IPS DF 6.9 (cell line): Measurements from ENCODE around the gene HTR1B.

Experiments
- DNase-seq: peaks from one replicate; pipeline ENCODE4 v3.0.0-alpha.2; 2013; ENCODE audit warnings: low read depth, low spot score
- H3K27ac ChIP-seq: one replicate; pipeline ENCODE4 v1.5.1; 2013; ENCODE audit warnings: low read length, control low read depth
- H3K27me3 ChIP-seq: 2 replicates; pipeline ENCODE4 v1.6.1; 2013; ENCODE audit warnings: mild to moderate bottlenecking, low read length; ENCODE audit not compliant: control insufficient read depth, insufficient read depth
- H3K36me3 ChIP-seq: 2 replicates; pipeline ENCODE4 v1.6.1; 2013; ENCODE audit warnings: low read length; ENCODE audit not compliant: control insufficient read depth, insufficient read depth
- H3K4me1 ChIP-seq: 2 replicates; pipeline ENCODE4 v1.6.1; 2013; ENCODE audit warnings: low read length; ENCODE audit not compliant: control insufficient read depth, insufficient read depth
- H3K4me3 ChIP-seq: 2 replicates; pipeline ENCODE4 v1.5.1; 2013; ENCODE audit warnings: mild to moderate bottlenecking, low read length
- H3K9me3 ChIP-seq: 2 replicates; pipeline ENCODE4 v1.6.1; 2013; ENCODE audit warnings: low read length, inconsistent platforms; ENCODE audit not compliant: control insufficient read depth, insufficient read depth
- WGBS: extraction: QIAGEN DNeasy Blood & Tissue Kit; methylation state at CpG from one replicate; pipeline ENCODE4 v1.1.7; 2013; ENCODE audit warnings: mixed read lengths, missing lambda C conversion rate; ENCODE audit not compliant: insufficient read length, insufficient coverage; 5-methylcytosine and 5-hydroxymethylcytosine counted together

Gene HTR1B

GRCh38 chr6:77456531-77457248 lies 6.6 kb downstream of the HTR1B start:
- Histone ChIP-seq H3K27me3 (no peaks in the 10 kb centered on the region), H3K36me3 (no peaks in the 10 kb centered on the region), H3K4me1 (peaks cover 4% of the 10 kb centered on the region), H3K4me3 (no peak overlapping the region), H3K9me3 (no peaks in the 10 kb centered on the region), H3K27ac (no peak overlapping the region)
- no CpG with 5 or more reads among the region's 5 CpGs for WGBS
- no peak for DNase-seq

GRCh38 chr6:77455271-77455670 lies 8.0 kb downstream of the HTR1B start:
- H3K4me3 ChIP-seq, result no peak overlapping the region
- H3K36me3 ChIP-seq, result no peaks in the 10 kb centered on the region
- H3K4me1 ChIP-seq, result peaks cover 4% of the 10 kb centered on the region
- H3K27me3 ChIP-seq, result no peaks in the 10 kb centered on the region
- no peak for DNase-seq
- no peaks in the 10 kb centered on the region for H3K9me3 ChIP-seq
- H3K27ac ChIP-seq, result no peak overlapping the region

GRCh38 chr6:77454386-77454785 lies 8.9 kb downstream of the HTR1B start:
- Histone ChIP-seq H3K36me3 (no peaks in the 10 kb centered on the region), H3K9me3 (no peaks in the 10 kb centered on the region), H3K27me3 (no peaks in the 10 kb centered on the region), H3K4me1 (peaks cover 4% of the 10 kb centered on the region), H3K4me3 (no peak overlapping the region), H3K27ac (no peak overlapping the region)
- no peak for DNase-seq
- WGBS, result no CpG with 5 or more reads among the region's 2 CpGs

DNA sequence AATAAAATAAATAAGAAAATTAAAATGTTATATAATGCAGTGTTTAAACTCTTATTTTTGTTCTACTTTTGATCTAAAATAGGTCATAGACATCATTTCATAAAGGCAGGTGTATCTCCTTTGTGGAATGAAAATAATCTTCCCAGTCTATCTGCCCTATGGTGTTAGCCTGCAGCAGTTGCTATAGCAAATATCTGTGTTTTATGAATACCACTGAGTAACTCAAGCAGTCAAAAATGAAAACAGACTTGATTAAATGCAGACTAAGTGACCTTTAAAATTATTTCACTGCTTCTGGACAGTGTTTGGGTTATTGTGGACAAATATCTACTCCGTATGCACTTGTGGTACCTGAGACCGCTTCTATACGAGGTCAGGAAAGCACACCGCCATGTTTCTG lies 11.8 kb downstream of the HTR1B start:
- Histone ChIP-seq H3K36me3 (no peaks in the 10 kb centered on the region), H3K9me3 (no peaks in the 10 kb centered on the region), H3K27me3 (no peaks in the 10 kb centered on the region), H3K4me1 (peaks cover 5% of the 10 kb centered on the region), H3K27ac (no peak overlapping the region), H3K4me3 (no peak overlapping the region)
- DNase-seq, result no peak
- no CpG with 5 or more reads among the region's 4 CpGs for WGBS

DNA sequence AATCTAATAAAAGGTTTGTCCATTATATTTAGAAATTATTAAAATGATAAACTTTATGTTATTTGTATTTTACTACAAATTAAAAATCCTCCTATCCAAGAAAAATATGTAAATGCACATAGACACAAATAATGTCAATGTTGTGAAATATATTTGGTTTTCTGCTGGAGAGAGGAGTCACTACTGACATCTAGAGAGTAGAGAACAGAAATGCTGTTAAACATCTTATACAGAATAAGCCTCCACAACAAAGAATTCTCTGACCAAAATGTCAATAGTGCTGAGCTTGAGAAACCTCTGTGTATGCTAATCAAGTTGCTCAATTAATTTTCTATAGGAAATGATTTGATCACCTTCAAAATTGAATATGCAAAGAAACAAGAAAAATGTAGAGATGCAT lies 12.4 kb downstream of the HTR1B start:
- no peak for DNase-seq
- Histone ChIP-seq H3K27me3 (no peaks in the 10 kb centered on the region), H3K4me1 (peaks cover 2% of the 10 kb centered on the region; the same call in 1 of the 2 replicates), H3K9me3 (no peaks in the 10 kb centered on the region), H3K36me3 (no peaks in the 10 kb centered on the region), H3K27ac (no peak overlapping the region), H3K4me3 (no peak overlapping the region)

- Histone ChIP-seq H3K36me3 (no peaks in the 10 kb centered on the region), H3K27ac (no peak overlapping the region), H3K4me1 (peaks cover 2% of the 10 kb centered on the region; the same call in 1 of the 2 replicates), H3K9me3 (no peaks in the 10 kb centered on the region), H3K4me3 (no peak overlapping the region), H3K27me3 (no peaks in the 10 kb centered on the region)
- WGBS, result no CpG with 5 or more reads among the region's 3 CpGs
- no peak for DNase-seq
Observed at GRCh38 chr6:77448546-77448945, 14.7 kb downstream of the HTR1B start.

- Histone ChIP-seq H3K27me3 (no peaks in the 10 kb centered on the region), H3K4me1 (peaks cover 2% of the 10 kb centered on the region; the same call in 1 of the 2 replicates), H3K36me3 (no peaks in the 10 kb centered on the region), H3K27ac (no peak overlapping the region), H3K9me3 (no peaks in the 10 kb centered on the region), H3K4me3 (no peak overlapping the region)
- no CpG with 5 or more reads among the region's 1 CpG for WGBS
- no peak for DNase-seq
Observed at GRCh38 chr6:77447254-77447653, 16.0 kb downstream of the HTR1B start.

DNA sequence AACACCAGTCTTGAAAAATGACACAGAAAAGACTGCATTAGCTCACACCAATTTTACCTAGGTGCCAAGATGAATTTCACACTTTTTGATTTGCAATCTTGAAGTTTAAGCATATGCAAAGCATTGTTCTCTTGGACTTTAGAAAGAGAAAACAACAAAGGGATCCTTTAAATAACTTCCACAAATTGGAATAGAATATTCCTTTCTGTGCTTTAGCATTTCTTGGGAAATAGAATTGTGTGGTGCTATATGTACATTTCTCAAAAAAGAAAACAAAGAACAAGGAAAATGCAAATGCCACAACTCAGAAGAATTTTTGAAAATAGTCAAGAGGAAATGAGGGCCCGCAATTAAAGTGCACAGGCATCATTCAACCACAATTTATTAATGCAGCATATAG lies 17.0 kb downstream of the HTR1B start:
- DNase-seq, result no peak
- H3K27ac ChIP-seq, result no peak overlapping the region
- no peaks in the 10 kb centered on the region for H3K27me3 ChIP-seq
- H3K4me3 ChIP-seq, result no peak overlapping the region
- H3K9me3 ChIP-seq, result no peaks in the 10 kb centered on the region
- H3K36me3 ChIP-seq, result no peaks in the 10 kb centered on the region
- WGBS, result no CpG with 5 or more reads among the region's 1 CpG
- peaks cover 2% of the 10 kb centered on the region; the same call in 1 of the 2 replicates for H3K4me1 ChIP-seq

GRCh38 chr6:77445214-77445613 lies 18.1 kb downstream of the HTR1B start:
- no peaks in the 10 kb centered on the region for H3K36me3 ChIP-seq
- WGBS, result no CpG with 5 or more reads among the region's 2 CpGs
- no peak overlapping the region for H3K27ac ChIP-seq
- DNase-seq, result no peak
- H3K9me3 ChIP-seq, result no peaks in the 10 kb centered on the region
- no peaks in the 10 kb centered on the region for H3K27me3 ChIP-seq
- H3K4me1 ChIP-seq, result peaks cover 2% of the 10 kb centered on the region; the same call in 1 of the 2 replicates
- no peak overlapping the region for H3K4me3 ChIP-seq

- no peaks in the 10 kb centered on the region for H3K9me3 ChIP-seq
- no peak for DNase-seq
- no CpG with 5 or more reads among the region's 3 CpGs for WGBS
Observed at GRCh38 chr6:77440206-77440976, 22.9 kb downstream of the HTR1B start.

GRCh38 chr6:77433888-77434287 lies 29.4 kb downstream of the HTR1B start:
- WGBS, result no CpG with 5 or more reads among the region's 4 CpGs
- no peak for DNase-seq
- Histone ChIP-seq H3K4me1 (no peaks in the 10 kb centered on the region), H3K27ac (no peak overlapping the region), H3K27me3 (no peaks in the 10 kb centered on the region), H3K4me3 (no peak overlapping the region), H3K9me3 (no peaks in the 10 kb centered on the region), H3K36me3 (no peaks in the 10 kb centered on the region)

More at GRCh38 chr6:77440206-77440976, 22.9 kb downstream of the HTR1B start:
- Histone ChIP-seq H3K4me3 (no peak overlapping the region), H3K27me3 (no peaks in the 10 kb centered on the region), H3K36me3 (no peaks in the 10 kb centered on the region), H3K4me1 (no peaks in the 10 kb centered on the region), H3K27ac (no peak overlapping the region)
